ENCODE data around the gene COX7A1. TPM values are rescaled to one million over a fixed set of nuclear protein-coding genes. Genes with fewer than 3 reads are reported as not detected.
A peak's percentile ranks its signal among the peaks of the same experiment; 100 is the strongest.

COX7A1 gene
- total and polyA plus RNA-seq, 10 of the 15 experiments (the other 5 are each of a cell fraction or from before 2014, with no cell fraction given): not detected

DNA sequence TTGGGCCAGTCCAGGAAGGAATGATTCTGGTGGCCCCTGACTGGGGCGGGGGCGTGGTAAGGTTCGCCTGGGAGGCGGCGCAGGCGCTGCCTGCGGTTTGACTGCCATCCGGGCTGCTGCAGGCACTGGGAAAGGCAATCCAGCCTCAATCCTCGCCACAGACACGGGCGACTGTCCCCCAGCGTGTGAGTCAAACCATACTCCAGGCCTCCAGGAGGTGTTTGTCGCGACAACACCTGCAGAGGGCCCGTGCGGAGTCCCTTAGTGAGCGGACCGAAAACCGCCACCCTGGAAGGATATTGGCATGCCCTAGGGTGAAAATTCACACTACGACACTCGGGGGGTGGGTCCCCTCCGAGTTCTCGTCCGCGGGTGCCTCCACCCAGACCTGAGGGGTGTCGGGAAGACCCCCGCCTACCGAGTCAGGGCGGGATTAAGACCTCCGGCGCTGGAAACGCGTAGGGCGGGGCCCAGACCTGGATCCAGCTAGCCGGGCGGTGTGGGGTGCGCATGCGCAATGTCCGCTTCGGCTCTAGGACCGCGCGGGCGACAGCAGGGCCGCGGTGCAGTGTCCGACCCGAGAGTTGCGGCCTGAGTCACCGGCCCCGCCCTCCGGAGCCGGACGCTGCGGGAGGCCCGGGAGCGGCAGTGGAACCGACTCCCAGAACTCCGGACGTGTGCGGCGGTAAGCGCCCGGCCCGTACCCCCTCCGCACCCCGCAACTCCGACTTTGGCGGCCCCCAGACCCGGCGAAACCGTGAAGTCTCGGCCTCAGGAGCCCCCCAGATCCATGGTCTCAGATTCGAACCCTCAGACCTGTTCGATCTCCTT, 12.6 kb downstream of the COX7A1 start, which contains the start of gene CAPNS1 (continued):
- TF ChIP-seq PML (IDR thresholded peaks at IDR 0.05; ENCODE audit: low read length): peak; percentile 56; the same call in 1 of the 2 replicates
- TF ChIP-seq, protein P1, sequence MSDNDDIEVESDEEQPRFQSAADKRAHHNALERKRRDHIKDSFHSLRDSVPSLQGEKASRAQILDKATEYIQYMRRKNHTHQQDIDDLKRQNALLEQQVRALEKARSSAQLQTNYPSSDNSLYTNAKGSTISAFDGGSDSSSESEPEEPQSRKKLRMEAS (IDR thresholded peaks at IDR 0.05; ENCODE audit: low read depth, low read length): peak; percentile 73; the same call in 1 of the 2 replicates
- no peak for TF ChIP-seq CBX3 (IDR thresholded peaks at IDR 0.05; ENCODE audit: borderline replicate concordance, low read depth)
- TF ChIP-seq SMC3 (IDR thresholded peaks at IDR 0.05; ENCODE audit: borderline replicate concordance, low read length): no peak
- peak; percentile 66 for TF ChIP-seq SMAD5 (IDR thresholded peaks at IDR 0.05; ENCODE audit: low read depth)
- no peak for TF ChIP-seq RAD51 (IDR thresholded peaks at IDR 0.05)
- TF ChIP-seq, protein P2, sequence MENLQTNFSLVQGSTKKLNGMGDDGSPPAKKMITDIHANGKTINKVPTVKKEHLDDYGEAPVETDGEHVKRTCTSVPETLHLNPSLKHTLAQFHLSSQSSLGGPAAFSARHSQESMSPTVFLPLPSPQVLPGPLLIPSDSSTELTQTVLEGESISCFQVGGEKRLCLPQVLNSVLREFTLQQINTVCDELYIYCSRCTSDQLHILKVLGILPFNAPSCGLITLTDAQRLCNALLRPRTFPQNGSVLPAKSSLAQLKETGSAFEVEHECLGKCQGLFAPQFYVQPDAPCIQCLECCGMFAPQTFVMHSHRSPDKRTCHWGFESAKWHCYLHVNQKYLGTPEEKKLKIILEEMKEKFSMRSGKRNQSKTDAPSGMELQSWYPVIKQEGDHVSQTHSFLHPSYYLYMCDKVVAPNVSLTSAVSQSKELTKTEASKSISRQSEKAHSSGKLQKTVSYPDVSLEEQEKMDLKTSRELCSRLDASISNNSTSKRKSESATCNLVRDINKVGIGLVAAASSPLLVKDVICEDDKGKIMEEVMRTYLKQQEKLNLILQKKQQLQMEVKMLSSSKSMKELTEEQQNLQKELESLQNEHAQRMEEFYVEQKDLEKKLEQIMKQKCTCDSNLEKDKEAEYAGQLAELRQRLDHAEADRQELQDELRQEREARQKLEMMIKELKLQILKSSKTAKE (IDR thresholded peaks at IDR 0.05; ENCODE audit: low read depth, poor library complexity, severe bottlenecking): no peak
- peak; percentile 85; the same call in 1 of the 2 replicates for TF ChIP-seq BACH1 (IDR thresholded peaks at IDR 0.05; ENCODE audit: borderline replicate concordance)
- TF ChIP-seq, protein P3, sequence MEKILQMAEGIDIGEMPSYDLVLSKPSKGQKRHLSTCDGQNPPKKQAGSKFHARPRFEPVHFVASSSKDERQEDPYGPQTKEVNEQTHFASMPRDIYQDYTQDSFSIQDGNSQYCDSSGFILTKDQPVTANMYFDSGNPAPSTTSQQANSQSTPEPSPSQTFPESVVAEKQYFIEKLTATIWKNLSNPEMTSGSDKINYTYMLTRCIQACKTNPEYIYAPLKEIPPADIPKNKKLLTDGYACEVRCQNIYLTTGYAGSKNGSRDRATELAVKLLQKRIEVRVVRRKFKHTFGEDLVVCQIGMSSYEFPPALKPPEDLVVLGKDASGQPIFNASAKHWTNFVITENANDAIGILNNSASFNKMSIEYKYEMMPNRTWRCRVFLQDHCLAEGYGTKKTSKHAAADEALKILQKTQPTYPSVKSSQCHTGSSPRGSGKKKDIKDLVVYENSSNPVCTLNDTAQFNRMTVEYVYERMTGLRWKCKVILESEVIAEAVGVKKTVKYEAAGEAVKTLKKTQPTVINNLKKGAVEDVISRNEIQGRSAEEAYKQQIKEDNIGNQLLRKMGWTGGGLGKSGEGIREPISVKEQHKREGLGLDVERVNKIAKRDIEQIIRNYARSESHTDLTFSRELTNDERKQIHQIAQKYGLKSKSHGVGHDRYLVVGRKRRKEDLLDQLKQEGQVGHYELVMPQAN (conservative IDR thresholded peaks at IDR 0.05): peak; percentile 51; the same call in 1 of the 2 replicates
- TF ChIP-seq TBL1XR1 (IDR thresholded peaks at IDR 0.05; ENCODE audit: low read depth, low read length): peak; percentile 54; the same call in 1 of the 2 replicates
- TF ChIP-seq RELA (IDR thresholded peaks at IDR 0.05; ENCODE audit: borderline replicate concordance, partially characterized antibody): peak; percentile 66
- no peak for TF ChIP-seq NR2C1 (IDR thresholded peaks at IDR 0.05)
- TF ChIP-seq, protein P4, sequence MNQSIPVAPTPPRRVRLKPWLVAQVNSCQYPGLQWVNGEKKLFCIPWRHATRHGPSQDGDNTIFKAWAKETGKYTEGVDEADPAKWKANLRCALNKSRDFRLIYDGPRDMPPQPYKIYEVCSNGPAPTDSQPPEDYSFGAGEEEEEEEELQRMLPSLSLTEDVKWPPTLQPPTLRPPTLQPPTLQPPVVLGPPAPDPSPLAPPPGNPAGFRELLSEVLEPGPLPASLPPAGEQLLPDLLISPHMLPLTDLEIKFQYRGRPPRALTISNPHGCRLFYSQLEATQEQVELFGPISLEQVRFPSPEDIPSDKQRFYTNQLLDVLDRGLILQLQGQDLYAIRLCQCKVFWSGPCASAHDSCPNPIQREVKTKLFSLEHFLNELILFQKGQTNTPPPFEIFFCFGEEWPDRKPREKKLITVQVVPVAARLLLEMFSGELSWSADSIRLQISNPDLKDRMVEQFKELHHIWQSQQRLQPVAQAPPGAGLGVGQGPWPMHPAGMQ (IDR thresholded peaks at IDR 0.05; ENCODE audit: borderline replicate concordance): no peak
- TF ChIP-seq FOXM1 (IDR thresholded peaks at IDR 0.05; ENCODE audit: low read depth, low read length): no peak
- no peak for TF ChIP-seq SUPT20H (IDR thresholded peaks at IDR 0.05; ENCODE audit: borderline replicate concordance, control insufficient read depth, low read depth, low read length)
- no peak for TF ChIP-seq BRCA1 (IDR thresholded peaks at IDR 0.05; ENCODE audit: low read depth, low read length)
- TF ChIP-seq ZNF384 (IDR thresholded peaks at IDR 0.05; ENCODE audit: borderline replicate concordance, low read depth, low read length): no peak
- TF ChIP-seq MYB (IDR thresholded peaks at IDR 0.05; ENCODE audit: borderline replicate concordance, low read depth, low read length): no peak
- no peak for TF ChIP-seq CEBPB (IDR thresholded peaks at IDR 0.05; ENCODE audit: borderline replicate concordance in 1 of 2, low read depth in 2 of 2, low read length in 2 of 2)
- no peak for TF ChIP-seq WRNIP1 (IDR thresholded peaks at IDR 0.05; ENCODE audit: borderline replicate concordance, low read depth, low read length)
- TF ChIP-seq SP1 (IDR thresholded peaks at IDR 0.05; ENCODE audit: low read depth, low read length): peak; percentile 94
- peak; percentile 62; the same call in 1 of the 2 replicates for TF ChIP-seq CBFB (IDR thresholded peaks at IDR 0.05; ENCODE audit: low read depth)
- TF ChIP-seq RBBP5 (conservative IDR thresholded peaks at IDR 0.05): no peak
- peak; percentile 80 for TF ChIP-seq POLR2A (IDR thresholded peaks at IDR 0.05; ENCODE audit: low read depth, low read length)
- TF ChIP-seq EED (IDR thresholded peaks at IDR 0.05; ENCODE audit: low read depth): no peak
- TF ChIP-seq SPI1 (IDR thresholded peaks at IDR 0.05; ENCODE audit: borderline replicate concordance, insufficient read depth, low read depth, low read length): no peak

Data from GM12878 (cell line).